ENCODE measurements around the gene PPARG.
"Not testable (repeated sequence)": the region's sequence is repeated elsewhere in the genome, so short reads cannot be mapped to it uniquely, and the experiment has no call there.

PPARG gene

DNA sequence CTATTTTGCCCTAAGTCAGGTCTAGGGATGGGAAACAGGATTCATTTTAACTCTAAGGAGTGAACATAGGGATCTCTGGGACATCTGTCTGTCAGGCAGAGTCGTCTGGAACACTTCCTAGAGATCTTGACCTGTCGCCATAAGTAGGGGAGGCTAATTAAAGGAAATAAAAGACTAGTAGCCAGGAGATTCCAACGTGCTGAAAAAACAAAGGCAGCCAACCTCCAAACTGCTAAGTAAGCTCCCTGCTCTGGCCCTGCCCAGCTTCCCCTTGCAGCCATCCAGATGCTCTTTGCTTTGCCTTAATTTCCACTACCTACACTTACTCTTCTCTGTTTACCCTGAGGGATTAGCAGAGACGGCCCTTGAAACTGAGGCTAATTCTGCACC, 177.0 kb downstream of the PPARG start:
- DNase-seq: no peak

DNA sequence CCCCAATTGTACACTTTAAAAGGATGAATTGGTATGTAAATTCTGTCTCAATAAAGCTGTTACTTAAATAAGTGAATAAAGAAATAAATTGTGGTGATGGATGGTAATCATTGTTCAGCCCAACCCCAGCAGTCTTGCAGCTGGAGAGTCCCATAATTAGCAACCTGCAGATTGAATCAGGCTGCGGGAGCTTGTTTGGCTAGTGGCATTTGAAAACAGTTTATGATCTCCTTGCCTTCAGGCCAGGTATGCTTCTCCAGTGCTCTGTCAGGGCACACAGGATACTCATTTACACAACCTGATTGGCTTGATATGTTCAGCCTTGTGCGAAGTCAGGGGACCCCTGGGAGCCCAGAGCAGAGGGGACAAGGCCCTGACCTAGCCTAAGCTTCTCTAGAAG, 178.9 kb downstream of the PPARG start:
- DNase-seq: no peak

DNA sequence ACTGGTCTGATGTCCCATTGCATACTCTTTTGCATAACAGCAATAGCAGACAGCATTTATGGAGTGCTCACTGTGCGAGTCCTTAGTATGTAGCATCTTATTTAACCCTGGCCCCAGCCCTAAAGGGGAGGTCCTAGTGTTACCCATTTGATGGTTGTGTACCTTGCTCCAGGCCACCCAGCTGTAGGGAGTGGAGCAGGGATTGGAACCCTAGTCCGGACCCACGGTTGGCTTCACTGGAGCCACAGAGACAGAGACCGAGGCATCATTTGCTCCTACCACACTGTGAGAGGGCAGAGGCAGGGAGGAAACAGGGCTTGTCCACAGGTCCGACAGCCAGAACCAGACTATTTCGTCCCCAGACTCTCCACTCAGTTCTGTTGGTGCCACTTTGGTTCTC, 179.4 kb downstream of the PPARG start:
- no peak for DNase-seq

DNA sequence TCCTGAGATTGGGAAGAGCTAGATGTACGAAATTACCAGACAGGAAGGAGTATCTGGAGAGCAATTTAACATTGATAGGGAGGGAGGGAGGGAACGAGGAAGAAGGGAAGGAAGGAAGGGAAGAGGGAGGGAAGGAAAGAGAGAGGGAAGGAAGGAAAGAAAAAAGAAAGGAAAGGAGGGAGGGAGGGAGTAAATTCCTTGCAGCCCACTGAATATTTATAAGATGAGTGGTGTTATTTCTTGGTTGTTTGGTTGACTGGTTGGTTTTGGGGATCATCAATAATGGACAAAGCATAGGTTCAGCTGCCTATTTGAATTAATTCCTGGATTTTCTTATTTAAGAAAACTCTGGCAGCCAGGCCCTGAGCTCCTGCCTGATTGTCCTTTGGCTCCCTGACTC, 179.9 kb downstream of the PPARG start:
- no peak for DNase-seq

DNA sequence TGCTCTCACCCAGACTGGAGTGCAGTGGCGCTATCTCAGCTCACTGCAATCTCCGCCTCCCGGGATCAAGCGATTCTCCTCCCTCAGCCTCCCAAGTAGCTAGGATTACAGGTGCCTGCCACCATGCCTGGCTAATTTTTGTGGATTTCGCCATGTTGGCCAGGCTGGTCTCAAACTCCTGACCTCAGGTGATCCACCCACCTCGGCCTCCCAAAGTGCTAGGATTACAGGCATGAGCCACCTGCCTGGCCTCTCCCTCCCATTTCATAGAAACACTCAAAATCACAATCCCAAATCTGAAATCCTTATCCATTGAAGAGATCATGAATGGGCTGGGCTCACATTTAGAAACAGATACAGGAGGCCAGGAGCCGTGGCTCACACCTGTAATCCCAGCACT, 180.4 kb downstream of the PPARG start:
- DNase-seq: not testable (repeated sequence)

DNA sequence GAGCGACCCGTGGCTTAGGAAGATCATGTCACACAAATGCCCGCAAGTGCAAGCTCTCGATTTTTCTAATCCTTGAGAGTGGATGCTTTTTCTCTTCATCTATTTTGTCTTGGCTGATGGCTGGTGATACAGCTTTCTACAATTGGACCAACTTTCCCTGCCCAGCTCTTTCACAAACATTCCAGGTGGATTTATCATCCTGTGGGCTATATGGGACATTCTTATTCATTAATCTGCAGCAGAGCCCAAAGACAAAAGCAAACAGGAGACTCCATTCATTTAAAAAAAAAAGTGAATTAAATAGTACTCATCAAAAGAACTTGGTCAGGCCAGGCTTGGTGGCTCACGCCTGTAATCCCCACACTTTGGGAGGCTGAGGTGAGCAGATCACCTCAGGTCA, 181.2 kb downstream of the PPARG start:
- peak; percentile 31 for DNase-seq

DNA sequence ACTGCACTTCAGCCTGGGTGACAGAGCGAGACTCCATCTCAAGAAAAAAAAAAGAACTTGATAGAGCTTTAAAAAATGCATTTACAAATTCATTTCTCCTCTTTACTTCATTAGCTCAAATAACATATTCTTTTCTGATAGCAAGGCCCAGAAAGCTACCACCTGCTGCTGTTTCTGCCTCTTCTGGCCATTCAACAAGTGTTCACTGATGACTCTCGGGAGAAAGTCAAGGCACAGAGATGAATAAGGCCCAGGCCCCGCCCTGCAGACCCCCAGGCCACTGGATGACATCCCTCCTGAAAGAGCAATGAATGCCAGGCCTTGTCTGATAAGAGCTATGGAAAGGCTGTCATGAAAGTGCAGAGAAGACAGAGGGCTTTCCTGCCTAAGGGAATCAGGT, 181.8 kb downstream of the PPARG start:
- DNase-seq: no peak

DNA sequence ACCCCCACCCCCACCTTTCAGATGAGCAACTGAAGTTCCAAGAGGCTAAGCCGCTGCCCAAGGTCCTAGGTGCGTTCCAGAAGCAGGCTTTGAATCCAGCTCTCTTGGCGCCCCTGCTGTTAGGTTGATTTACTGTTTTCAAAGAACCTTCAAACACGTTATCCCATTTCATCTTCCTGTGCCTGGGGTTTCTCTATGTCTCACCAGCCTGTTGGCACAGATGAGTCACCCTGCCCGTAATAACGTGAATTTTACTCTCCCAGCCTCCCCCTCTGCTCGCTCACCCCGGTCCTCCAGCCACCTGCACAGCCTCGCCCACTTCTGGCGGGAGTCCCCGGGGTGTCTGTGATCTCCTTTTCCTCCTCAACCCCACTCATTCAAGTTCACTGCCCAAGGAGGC, 182.4 kb downstream of the PPARG start:
- DNase-seq: no peak

DNA sequence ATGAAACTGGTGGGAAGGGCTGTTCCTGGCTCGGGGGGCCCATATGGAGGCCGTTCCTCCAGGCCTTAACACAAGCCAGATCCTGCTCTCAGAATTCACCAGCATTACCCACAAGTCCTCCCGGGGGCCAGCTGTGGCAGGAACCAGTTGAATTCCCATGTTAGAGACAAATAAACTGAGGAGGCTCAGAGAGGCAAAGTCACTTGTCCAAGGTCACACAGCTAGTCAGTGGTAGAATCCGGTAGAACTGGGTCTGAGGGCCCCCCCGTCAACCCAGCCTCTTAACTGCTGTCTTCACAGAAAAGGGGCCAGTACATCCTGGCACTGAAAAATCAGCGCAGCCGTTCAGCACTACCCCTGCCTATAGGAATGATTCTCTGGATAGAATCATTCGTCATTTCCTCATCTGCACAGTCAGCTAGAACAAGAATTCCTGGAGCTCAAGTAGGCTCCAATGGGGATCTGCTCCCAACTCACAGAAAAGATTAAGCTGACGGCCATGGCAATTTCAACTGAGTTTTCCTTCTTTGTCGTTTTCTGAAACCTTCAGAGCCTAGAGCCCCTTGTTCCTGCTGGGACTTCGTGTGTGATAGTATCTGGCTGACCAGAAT, 183.2 kb downstream of the PPARG start:
- DNase-seq: no peak

DNA sequence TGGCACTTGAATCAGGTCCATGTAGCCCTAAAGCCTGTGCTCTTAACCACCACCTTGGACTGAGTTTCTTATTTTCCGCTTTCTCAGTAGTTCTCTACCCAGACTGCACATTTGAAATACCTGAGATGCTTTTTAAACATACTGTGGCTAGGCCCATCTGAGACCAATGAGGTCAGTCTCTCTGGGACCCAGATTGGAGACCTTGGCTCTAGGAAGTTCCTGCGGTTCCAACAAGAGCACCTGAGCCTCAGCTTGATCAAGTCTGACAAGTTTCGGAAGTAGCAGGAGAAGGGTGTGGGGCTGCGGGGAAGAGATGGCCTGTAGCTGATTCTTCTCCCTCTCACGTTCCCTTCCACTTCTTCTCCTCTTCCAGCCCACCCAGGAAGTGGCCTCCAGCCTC, 183.9 kb downstream of the PPARG start:
- DNase-seq: no peak

DNA sequence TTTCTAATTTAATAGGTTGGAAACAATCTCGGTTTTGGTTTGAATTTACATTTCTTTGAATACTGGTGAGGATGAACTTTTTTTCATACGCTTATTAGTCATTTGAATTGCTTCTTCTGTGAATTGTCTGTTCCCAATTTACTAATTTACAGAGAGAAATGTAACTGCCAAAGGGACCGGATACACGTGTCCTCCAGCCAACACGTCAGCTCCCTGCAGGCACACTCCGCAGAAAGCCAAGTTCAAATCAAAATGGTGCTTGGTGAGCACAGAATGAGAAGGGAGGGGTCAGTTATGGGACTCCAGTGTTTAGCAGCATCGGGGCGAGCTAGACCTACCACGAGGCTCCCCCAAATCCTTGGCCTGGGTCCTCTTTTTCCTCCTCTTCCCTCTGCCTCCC, 184.6 kb downstream of the PPARG start:
- no peak for DNase-seq

DNA sequence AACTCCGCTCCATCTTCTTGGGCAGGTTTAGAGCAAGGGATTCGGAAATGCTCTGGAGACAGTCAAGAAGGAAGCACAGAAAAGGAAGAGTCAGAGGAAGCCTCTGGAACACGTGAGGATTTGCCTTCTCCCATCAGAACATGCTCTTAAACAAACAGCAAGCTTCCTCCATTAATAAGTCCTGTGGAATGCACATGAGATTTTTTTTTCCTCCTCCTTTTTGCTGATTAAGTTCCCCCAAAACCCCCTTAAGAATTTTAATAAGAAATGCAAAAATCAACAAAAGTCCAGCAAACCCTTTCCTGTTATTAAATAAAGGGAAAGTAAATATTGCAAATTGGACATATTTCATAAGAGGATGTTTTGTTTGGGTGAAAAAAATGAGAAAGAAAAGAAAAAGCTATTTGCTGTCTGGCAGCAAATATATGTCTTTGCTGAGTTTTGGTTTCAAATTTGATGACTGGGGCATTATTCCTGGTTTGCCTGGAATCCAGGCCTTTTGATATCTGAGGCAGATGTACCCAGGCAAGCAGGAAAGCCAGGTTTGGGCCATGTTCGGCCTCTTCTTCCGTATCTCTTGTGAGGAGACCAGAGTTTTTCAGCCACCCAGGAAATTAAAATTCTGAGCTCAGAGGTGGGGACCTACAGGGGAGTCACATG, 187.5 kb downstream of the PPARG start:
- peak; percentile 68 for DNase-seq

DNA sequence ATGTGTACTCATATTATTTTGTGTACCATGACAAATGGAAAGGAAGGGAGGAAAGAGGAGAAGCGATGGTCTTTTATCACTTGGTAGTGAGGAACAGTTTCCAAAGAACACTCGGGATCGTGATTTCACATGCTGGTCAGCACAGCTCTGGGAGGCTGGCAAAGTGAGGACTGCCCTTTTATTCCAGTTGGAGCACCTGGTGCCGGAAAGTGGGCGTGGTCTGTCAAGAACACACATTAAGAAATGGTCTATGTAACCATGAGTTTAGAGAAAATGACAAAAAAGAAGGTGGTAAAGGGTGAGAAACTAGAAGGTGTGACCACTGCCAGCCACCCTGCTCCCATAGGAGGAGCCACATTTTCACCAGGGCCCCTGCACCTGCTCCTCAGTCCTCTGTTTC, 188.4 kb downstream of the PPARG start:
- no peak for DNase-seq

DNA sequence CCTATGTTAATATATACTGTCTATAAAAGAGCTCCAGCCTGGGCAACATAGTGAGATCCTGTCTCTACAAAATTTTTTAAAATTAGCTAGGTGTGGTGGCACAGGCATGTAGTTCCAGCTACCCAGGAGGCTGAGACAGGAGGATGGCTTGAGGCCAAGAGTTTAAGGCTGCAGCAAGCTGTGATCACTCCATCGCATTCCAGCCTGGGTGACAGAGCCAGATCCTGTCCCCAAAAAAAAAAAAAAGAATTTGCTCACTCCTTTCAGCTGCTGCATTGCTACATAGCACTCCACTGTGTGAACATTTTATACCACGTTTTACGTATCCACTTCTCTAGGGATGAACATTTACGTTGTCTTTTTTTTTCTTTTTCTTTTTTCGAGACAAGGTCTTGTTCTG, 189.5 kb downstream of the PPARG start:
- no peak for DNase-seq

DNA sequence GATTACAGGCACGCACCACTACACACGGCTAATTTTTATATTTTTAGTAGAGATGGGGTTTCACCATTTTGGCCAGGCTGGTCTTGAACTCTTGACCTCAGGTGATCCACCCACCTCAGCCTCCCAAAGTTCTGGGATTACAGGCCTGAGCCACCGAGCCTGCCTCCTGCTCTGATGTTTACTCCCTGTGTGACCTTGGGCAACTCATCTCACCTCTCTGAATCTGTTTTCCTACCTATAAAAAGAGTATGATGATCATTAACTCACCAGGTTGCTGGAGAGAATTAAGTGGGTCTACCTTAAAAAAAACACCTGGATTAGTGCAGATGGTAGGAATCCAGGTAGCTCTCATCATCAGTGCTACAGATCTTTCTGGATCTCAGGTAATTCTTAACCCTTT, 190.3 kb downstream of the PPARG start:
- not testable (repeated sequence) for DNase-seq

DNA sequence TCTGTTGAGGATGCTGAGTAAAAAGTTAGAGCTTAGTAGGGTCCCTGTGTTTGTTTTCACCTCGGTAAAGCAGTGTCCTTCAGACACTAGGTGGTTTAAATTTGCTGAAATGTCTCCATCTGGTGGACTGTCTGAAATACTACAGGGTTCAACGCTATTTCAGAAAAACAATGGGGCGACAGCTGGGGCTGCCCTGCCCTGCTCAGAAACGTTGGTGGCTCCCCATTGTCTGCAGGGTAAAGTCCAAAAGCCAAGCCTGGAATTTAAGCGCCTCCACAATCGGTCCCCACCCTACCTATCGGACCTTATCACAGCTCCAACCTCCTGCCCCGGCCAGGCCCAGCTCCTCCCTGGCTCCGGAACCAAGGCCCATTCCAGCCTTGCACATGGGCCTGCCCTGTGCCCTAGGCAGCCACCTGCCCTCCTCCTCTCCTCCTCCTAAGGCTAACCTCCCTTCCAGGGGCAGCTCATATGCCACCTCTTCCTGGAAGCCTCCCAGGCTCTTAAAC, 191.1 kb downstream of the PPARG start:
- DNase-seq: peak; percentile 56

DNA sequence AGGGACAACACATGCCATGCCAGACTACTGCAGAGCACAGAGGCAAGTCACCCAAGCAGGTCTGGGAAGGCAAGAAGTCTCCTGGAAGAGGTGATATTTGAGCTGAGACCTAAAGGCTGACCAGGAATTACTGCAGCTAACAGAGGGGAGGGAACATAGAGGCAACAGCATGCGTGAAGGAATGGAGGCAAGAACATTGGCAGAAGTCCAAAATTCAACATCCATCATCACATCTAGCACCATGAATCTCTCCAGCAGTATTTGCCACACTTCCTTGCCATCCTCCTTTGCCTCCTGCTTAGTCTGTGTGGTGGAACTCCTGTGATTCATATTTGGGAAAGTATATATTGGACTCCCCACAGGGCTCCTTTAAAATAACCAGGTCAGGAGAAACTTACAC, 194.5 kb downstream of the PPARG start:
- no peak for DNase-seq

DNA sequence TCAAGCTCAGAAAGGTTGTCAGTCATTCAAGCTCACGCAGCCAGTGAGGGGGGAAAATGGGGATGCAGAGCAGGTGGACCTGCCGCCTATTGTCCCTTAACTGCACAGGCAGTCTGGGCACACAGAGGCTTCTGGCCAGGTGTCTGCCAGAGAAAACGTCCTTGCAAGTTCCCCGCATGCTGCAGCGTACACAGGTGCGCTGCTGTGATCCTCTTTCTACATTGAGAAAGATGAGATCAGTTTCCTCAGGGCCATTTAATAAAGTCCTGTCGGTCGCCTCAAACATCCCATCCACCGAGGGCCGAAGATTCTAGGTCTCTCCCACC, 195.0 kb downstream of the PPARG start:
- no peak for DNase-seq
